Transverse colon (tissue), 4 donors: ENCODE results near the gene DELE1.

ENCODE experiments used
- CTCF ChIP-seq, 5 experiments: fragments of 200-600 bp in 3 of 5; fragments of 450-650 bp in 2 of 5; sonication (generic) in 3 of 5; IDR thresholded peaks; 1 replicate in 2 of 5; 2 replicates in 3 of 5; pipeline ENCODE4 v1.5.1; 2016 to 2017; ENCODE audit warnings: antibody characterized with exemption in 5 of 5, inconsistent platforms in 3 of 5, mild to moderate bottlenecking in 2 of 5, moderate library complexity in 1 of 5
- EP300 ChIP-seq: sonication (generic); formaldehyde crosslinking; IDR thresholded peaks from one replicate; pipeline ENCODE4 v1.6.1; 2017; ENCODE audit warnings: antibody characterized with exemption, low read depth
- POLR2A ChIP-seq: fragments of 450-650 bp; IDR thresholded peaks from one replicate; pipeline ENCODE4 v1.6.1; 2016; ENCODE audit warnings: antibody characterized with exemption, mild to moderate bottlenecking, moderate library complexity
- POLR2AphosphoS5 ChIP-seq, 3 donors: sonication (generic); formaldehyde crosslinking; IDR thresholded peaks; one replicate each; pipeline ENCODE4 v1.6.1; 2016; ENCODE audit warnings: antibody characterized with exemption in 3 of 3

- no peak for TF ChIP-seq POLR2A
- no peak for TF ChIP-seq CTCF (IDR thresholded peaks at IDR 0.05)
- TF ChIP-seq EP300, result no peak
- TF ChIP-seq POLR2AphosphoS5 (IDR thresholded peaks at IDR 0.05), result no peak
These were observed 41.8 kb upstream of the DELE1 start for GRCh38 chr5:141881886-141882285.
